WTC11 (cell line): ENCODE measurements around the gene CAMK2D. TPM values are rescaled to one million over a fixed set of nuclear protein-coding genes. Genes with fewer than 3 reads are reported as not detected.

Source experiments
- ATAC-seq: fragments of 200-7000 bp; cut with Tn5 transposase; 2 replicates; pipeline ENCODE4 v1.10.0; 2021; ENCODE audit warnings: mild to moderate bottlenecking, moderate library complexity
- CTCF ChIA-PET: fragments of 300-600 bp; sonication (Branson Sonifier 250); formaldehyde crosslinking; loops from one replicate; lab custom pipeline; 2021; ENCODE audit warnings: antibody characterized with exemption; lab: Charles Lee
- POLR2A ChIA-PET: fragments of 350-600 bp; sonication (Branson Sonifier 250); formaldehyde crosslinking; loops from one replicate; lab custom pipeline; 2021; ENCODE audit warnings: antibody characterized with exemption; lab: Charles Lee
- DNase-seq: peaks from one replicate; pipeline ENCODE4 v3.0.0; 2021; ENCODE audit warnings: low spot score
- H3K27ac Mint-ChIP-seq: 2 replicates; pipeline ENCODE4 v1.8.0; 2021; ENCODE audit warnings: mixed read lengths
- H3K27me3 Mint-ChIP-seq: 2 replicates; pipeline ENCODE4 v1.8.0; 2021; ENCODE audit warnings: low read depth, mild to moderate bottlenecking, moderate library complexity, mixed read lengths
- H3K36me3 Mint-ChIP-seq: 2 replicates; pipeline ENCODE4 v1.8.0; 2021; ENCODE audit warnings: mixed read lengths
- H3K4me1 Mint-ChIP-seq: 2 replicates; pipeline ENCODE4 v1.8.0; 2022; ENCODE audit warnings: mixed read lengths
- H3K4me3 Mint-ChIP-seq: 2 replicates; pipeline ENCODE4 v1.8.0; 2021; ENCODE audit warnings: mild to moderate bottlenecking, moderate library complexity, mixed read lengths
- H3K9me3 Mint-ChIP-seq: 2 replicates; pipeline ENCODE4 v1.8.0; 2021; ENCODE audit warnings: mixed read lengths
- ARID4B ChIP-seq: sonication (generic); formaldehyde crosslinking; IDR thresholded peaks from 2 replicates; pipeline ENCODE4 v1.8.0; 2023; ENCODE audit warnings: missing genetic modification reagents, mild to moderate bottlenecking, borderline replicate concordance
- ATF1 ChIP-seq: sonication (generic); formaldehyde crosslinking; IDR thresholded peaks from 2 replicates; pipeline ENCODE4 v1.8.1; 2023; ENCODE audit warnings: mild to moderate bottlenecking, moderate library complexity, missing genetic modification reagents
- CREB1 ChIP-seq: sonication (generic); formaldehyde crosslinking; IDR thresholded peaks from 2 replicates; pipeline ENCODE4 v1.8.0; 2023; ENCODE audit warnings: mild to moderate bottlenecking, missing genetic modification reagents
- E2F4 ChIP-seq: sonication (generic); formaldehyde crosslinking; IDR thresholded peaks from 2 replicates; pipeline ENCODE4 v1.8.1; 2022; ENCODE audit warnings: low read depth, mild to moderate bottlenecking, moderate library complexity, missing genetic modification reagents, borderline replicate concordance
- E2F5 ChIP-seq: sonication (generic); formaldehyde crosslinking; IDR thresholded peaks from 2 replicates; pipeline ENCODE4 v1.8.1; 2022; ENCODE audit warnings: mild to moderate bottlenecking, moderate library complexity, missing genetic modification reagents
- FOXP1 ChIP-seq: sonication (generic); formaldehyde crosslinking; IDR thresholded peaks from 2 replicates; pipeline ENCODE4 v1.8.0; 2022; ENCODE audit warnings: missing genetic modification reagents, mild to moderate bottlenecking, moderate library complexity, borderline replicate concordance
- FOXP4 ChIP-seq: sonication (generic); formaldehyde crosslinking; IDR thresholded peaks from 2 replicates; pipeline ENCODE4 v1.8.0; 2022; ENCODE audit warnings: mild to moderate bottlenecking, missing genetic modification reagents
- GABPB1 ChIP-seq: sonication (generic); formaldehyde crosslinking; IDR thresholded peaks from 2 replicates; pipeline ENCODE4 v1.8.1; 2023; ENCODE audit warnings: mild to moderate bottlenecking, missing genetic modification reagents
- HMGA2 ChIP-seq: fragments of 250-450 bp; sonication (Bioruptor Pico); IDR thresholded peaks from 2 replicates; pipeline ENCODE4 v1.4.0; 2021; ENCODE audit warnings: mild to moderate bottlenecking, moderate library complexity
- MLX ChIP-seq: sonication (generic); formaldehyde crosslinking; IDR thresholded peaks from 2 replicates; pipeline ENCODE4 v1.8.1; 2023; ENCODE audit warnings: mild to moderate bottlenecking, missing genetic modification reagents, moderate library complexity
- MXD4 ChIP-seq: fragments of 250-450 bp; sonication (Bioruptor Pico); IDR thresholded peaks from 2 replicates; pipeline ENCODE4 v1.8.0; 2021; ENCODE audit warnings: mild to moderate bottlenecking, moderate library complexity, borderline replicate concordance
- SMAD3 ChIP-seq: sonication (generic); formaldehyde crosslinking; IDR thresholded peaks from 2 replicates; pipeline ENCODE4 v1.8.0; 2022; ENCODE audit warnings: missing genetic modification reagents, mild to moderate bottlenecking, borderline replicate concordance
- SOX15 ChIP-seq: fragments of 250-450 bp; sonication (Bioruptor Pico); IDR thresholded peaks from 2 replicates; pipeline ENCODE4 v1.9.0; 2021; ENCODE audit warnings: mild to moderate bottlenecking
- TEAD4 ChIP-seq: sonication (generic); formaldehyde crosslinking; IDR thresholded peaks from 2 replicates; pipeline ENCODE4 v1.8.0; 2022; ENCODE audit warnings: mild to moderate bottlenecking, missing genetic modification reagents
- TP53 ChIP-seq: sonication (generic); formaldehyde crosslinking; IDR thresholded peaks from 2 replicates; pipeline ENCODE4 v1.8.1; 2023; ENCODE audit warnings: mild to moderate bottlenecking, missing genetic modification reagents
- total RNA-seq: library from RNA; stranded (reverse); gene quantifications from 3 replicates; pipeline ENCODE4 v1.2.3, GENCODE V29; 2021

CAMK2D gene
- total RNA-seq, 1 experiment from 2014 or later: 16.5 TPM

- no peak overlapping the region for H3K27ac Mint-ChIP-seq
- H3K36me3 Mint-ChIP-seq: no peaks in the 10 kb centered on the region
- H3K4me3 Mint-ChIP-seq: no peak overlapping the region
- ATAC-seq: no peak
- TF ChIP-seq FOXP4 (CRISPR knock-in tag) (no peak), TP53 (CRISPR knock-in tag) (no peak), TEAD4 (CRISPR knock-in tag) (no peak), MLX (CRISPR knock-in tag) (no peak), GABPB1 (CRISPR knock-in tag) (no peak), ATF1 (no peak)
- TF ChIP-seq, all 79 proteins: peak for 0
- DNase-seq: no peak
- ChIA-PET POLR2A (no interaction called here), CTCF (no interaction called here)
- H3K27me3 Mint-ChIP-seq: no peaks in the 10 kb centered on the region
- H3K9me3 Mint-ChIP-seq: no peaks in the 10 kb centered on the region
- H3K4me1 Mint-ChIP-seq: peaks cover 9% of the 10 kb centered on the region
Measured at GRCh38 chr4:113440371-113440770, 321.2 kb downstream of the CAMK2D start.

GRCh38 chr4:113438596-113438995, 322.9 kb downstream of the CAMK2D start:
- peaks cover 9% of the 10 kb centered on the region for H3K4me1 Mint-ChIP-seq
- POLR2A ChIA-PET: no interaction called here
- CTCF ChIA-PET: no interaction called here
- DNase-seq (no peak), ATAC-seq (no peak)
- no peak overlapping the region for H3K27ac Mint-ChIP-seq
- no peaks in the 10 kb centered on the region for H3K9me3 Mint-ChIP-seq
- H3K27me3 Mint-ChIP-seq: no peaks in the 10 kb centered on the region
- TF ChIP-seq HMGA2: no peak
- no peak for TF ChIP-seq FOXP1
- TF ChIP-seq E2F5 (CRISPR knock-in tag): no peak
- no peak for TF ChIP-seq E2F4 (CRISPR knock-in tag)
- no peak for TF ChIP-seq ARID4B (CRISPR knock-in tag)
- TF ChIP-seq SOX15 (CRISPR knock-in tag): no peak
- TF ChIP-seq SMAD3 (CRISPR knock-in tag): no peak
- no peak for TF ChIP-seq MXD4
- no peaks in the 10 kb centered on the region for H3K36me3 Mint-ChIP-seq
- H3K4me3 Mint-ChIP-seq: no peak overlapping the region

- Mint-ChIP-seq H3K9me3 (peaks cover 5% of the 10 kb centered on the region), H3K4me1 (peaks cover 9% of the 10 kb centered on the region), H3K27me3 (no peaks in the 10 kb centered on the region)
- CTCF ChIA-PET: interaction anchor here (0.8 kb wide), 1 partner anchor 12 kb away, joined by 3 read pairs; no protein-coding TSS in a partner anchor
- POLR2A ChIA-PET: no interaction called here
- TF ChIP-seq CREB1 (CRISPR knock-in tag): no peak
- TF ChIP-seq, all 79 proteins: peak for 0
- H3K4me3 Mint-ChIP-seq: no peak overlapping the region
- DNase-seq: no peak
- no peak for ATAC-seq
- H3K36me3 Mint-ChIP-seq: no peaks in the 10 kb centered on the region
- H3K27ac Mint-ChIP-seq: no peak overlapping the region
Measured at GRCh38 chr4:113437129-113437528, 324.4 kb downstream of the CAMK2D start.
